Chondrocyte (in vitro differentiated cells): ENCODE measurements around the gene CLPSL1. TPM values are rescaled to one million over a fixed set of nuclear protein-coding genes. Genes with fewer than 3 reads are reported as not detected.

ENCODE experiments used
- DNase-seq: peaks from one replicate; pipeline ENCODE4 v3.0.0; 2021; ENCODE audit warnings: mixed read lengths, low spot score
- H3K27ac Mint-ChIP-seq: one replicate; pipeline ENCODE4 v1.8.0; 2021; ENCODE audit warnings: mild to moderate bottlenecking, moderate library complexity, mixed read lengths; ENCODE audit not compliant: unreplicated experiment
- H3K27me3 Mint-ChIP-seq: 2 replicates; pipeline ENCODE4 v1.8.0; 2021; ENCODE audit warnings: low read depth, mixed read lengths
- H3K36me3 Mint-ChIP-seq: 2 replicates; pipeline ENCODE4 v1.8.0; 2021; ENCODE audit warnings: low read depth, mixed read lengths
- H3K4me1 Mint-ChIP-seq: 2 replicates; pipeline ENCODE4 v1.8.0; 2021; ENCODE audit warnings: low read depth, mild to moderate bottlenecking, mixed read lengths
- H3K4me3 Mint-ChIP-seq: one replicate; pipeline ENCODE4 v1.8.0; 2021; ENCODE audit warnings: mild to moderate bottlenecking, moderate library complexity, mixed read lengths; ENCODE audit not compliant: unreplicated experiment
- H3K9me3 Mint-ChIP-seq: 2 replicates; pipeline ENCODE4 v1.8.0; 2021; ENCODE audit warnings: low read depth, mixed read lengths
- total RNA-seq: library from RNA; stranded (reverse); gene quantifications from 3 replicates; pipeline ENCODE4 v1.2.1, GENCODE V29; 2021
- TF ChIP-seq, protein P1 (sequence below): fragments of 200-600 bp; sonication (generic); IDR thresholded peaks from 2 replicates; pipeline ENCODE4 v1.5.0; 2021; ENCODE audit warnings: antibody characterized with exemption, mild to moderate bottlenecking, moderate library complexity

The CLPSL1 gene
- total RNA-seq, 1 donor from 2014 or later, result not detected

DNA sequence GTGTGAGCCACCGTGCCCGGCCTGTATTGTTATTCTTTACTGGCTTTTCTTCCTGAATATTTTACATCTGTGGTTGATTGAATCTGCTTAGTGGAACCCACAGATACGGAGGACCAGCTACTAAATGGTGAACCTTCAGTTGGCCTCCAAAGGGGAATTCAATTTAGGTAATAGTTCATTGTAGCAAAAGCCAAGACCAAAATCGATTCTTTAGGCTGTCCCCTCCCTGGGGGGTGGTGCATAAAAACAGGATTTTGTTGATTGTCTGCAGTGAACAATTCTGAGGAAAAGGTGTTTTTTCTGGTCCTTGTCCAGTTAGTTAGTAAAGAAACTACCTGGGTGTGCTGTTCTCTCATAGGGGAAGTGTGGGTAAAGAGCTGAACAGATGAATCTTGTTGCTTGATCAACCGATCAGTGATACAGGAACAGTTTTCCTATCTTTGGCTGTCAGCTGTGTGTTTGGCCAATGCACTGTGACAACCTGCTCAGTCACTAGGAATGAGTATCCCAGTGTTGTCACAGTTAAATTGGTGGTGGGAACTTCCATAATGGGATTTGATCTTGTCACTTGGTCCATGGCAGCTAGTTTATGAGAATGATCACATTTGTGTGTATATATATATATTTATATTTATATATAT lies 43.9 kb downstream of the CLPSL1 start:
- Mint-ChIP-seq H3K9me3 (peaks cover 4% of the 10 kb centered on the region), H3K4me3 (no peak overlapping the region), H3K27ac (no peak overlapping the region), H3K27me3 (peaks cover 1% of the 10 kb centered on the region), H3K4me1 (no peaks in the 10 kb centered on the region), H3K36me3 (no peaks in the 10 kb centered on the region)
- no peak for DNase-seq
- TF ChIP-seq, protein P1, sequence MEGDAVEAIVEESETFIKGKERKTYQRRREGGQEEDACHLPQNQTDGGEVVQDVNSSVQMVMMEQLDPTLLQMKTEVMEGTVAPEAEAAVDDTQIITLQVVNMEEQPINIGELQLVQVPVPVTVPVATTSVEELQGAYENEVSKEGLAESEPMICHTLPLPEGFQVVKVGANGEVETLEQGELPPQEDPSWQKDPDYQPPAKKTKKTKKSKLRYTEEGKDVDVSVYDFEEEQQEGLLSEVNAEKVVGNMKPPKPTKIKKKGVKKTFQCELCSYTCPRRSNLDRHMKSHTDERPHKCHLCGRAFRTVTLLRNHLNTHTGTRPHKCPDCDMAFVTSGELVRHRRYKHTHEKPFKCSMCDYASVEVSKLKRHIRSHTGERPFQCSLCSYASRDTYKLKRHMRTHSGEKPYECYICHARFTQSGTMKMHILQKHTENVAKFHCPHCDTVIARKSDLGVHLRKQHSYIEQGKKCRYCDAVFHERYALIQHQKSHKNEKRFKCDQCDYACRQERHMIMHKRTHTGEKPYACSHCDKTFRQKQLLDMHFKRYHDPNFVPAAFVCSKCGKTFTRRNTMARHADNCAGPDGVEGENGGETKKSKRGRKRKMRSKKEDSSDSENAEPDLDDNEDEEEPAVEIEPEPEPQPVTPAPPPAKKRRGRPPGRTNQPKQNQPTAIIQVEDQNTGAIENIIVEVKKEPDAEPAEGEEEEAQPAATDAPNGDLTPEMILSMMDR, result no peak

DNA sequence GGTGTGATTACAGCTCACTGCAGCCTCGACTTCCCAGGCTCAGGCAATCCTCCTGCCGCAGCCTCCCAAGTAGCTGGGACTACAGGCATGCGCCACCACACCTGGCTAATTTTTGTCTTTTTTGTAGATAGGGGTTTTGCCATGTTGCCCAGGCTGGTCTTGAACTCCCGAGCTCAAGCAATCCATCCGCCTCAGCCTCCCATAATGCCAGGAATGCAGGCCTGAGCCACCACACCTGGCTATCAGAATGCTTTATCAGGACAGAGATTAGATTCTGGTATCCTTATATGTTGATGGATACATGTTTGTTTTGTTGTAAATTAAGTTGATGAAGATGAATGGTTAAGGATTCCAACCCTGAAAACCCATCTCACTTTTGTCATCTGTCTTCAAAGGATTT lies 48.5 kb downstream of the CLPSL1 start:
- Mint-ChIP-seq H3K27me3 (peaks cover 1% of the 10 kb centered on the region), H3K4me3 (no peak overlapping the region), H3K9me3 (peaks cover 5% of the 10 kb centered on the region), H3K4me1 (no peaks in the 10 kb centered on the region), H3K27ac (no peak overlapping the region), H3K36me3 (peaks cover 1% of the 10 kb centered on the region)
- TF ChIP-seq, protein P1, result no peak
- no peak for DNase-seq

DNA sequence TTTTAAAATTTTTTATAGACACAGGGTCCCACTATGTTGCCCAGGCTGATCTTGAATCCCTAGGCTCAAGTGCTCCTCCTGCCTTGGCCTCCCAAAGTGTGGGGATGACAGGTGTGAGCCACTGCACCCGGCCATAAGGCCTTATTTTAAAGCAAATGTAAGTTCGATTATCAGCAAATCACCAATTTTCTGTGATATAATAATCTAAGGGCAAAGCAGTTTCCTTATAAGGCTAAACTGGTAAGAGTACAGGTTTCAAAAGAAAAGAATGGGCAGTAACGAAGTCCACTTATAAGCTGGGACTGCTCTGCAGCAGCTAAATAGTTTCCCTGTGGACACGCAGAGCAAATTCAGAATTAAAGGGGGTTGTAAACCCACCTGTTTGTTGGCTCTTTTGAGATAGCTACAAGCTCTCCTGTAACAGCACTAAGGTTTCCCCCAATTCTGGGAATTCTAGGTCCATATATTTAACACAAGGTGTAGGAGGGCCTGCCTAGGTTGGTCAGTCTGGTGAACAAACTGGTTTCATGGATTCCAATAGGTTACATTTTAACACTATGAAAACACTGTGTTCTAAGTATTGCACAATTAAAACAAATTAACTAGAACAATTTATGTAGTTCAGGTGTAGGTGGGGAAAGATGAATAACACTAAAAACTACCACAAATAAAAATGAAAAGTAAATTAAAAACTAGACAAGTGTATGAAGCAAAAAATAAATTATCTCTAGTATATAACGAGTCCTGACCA lies 50.6 kb downstream of the CLPSL1 start:
- H3K4me1 Mint-ChIP-seq, result peaks cover 6% of the 10 kb centered on the region
- DNase-seq, result no peak
- no peak overlapping the region for H3K4me3 Mint-ChIP-seq
- H3K27me3 Mint-ChIP-seq, result peaks cover 1% of the 10 kb centered on the region
- H3K27ac Mint-ChIP-seq, result no peak overlapping the region
- TF ChIP-seq, protein P1, result no peak
- peaks cover 5% of the 10 kb centered on the region for H3K9me3 Mint-ChIP-seq
- H3K36me3 Mint-ChIP-seq, result peaks cover 7% of the 10 kb centered on the region

DNA sequence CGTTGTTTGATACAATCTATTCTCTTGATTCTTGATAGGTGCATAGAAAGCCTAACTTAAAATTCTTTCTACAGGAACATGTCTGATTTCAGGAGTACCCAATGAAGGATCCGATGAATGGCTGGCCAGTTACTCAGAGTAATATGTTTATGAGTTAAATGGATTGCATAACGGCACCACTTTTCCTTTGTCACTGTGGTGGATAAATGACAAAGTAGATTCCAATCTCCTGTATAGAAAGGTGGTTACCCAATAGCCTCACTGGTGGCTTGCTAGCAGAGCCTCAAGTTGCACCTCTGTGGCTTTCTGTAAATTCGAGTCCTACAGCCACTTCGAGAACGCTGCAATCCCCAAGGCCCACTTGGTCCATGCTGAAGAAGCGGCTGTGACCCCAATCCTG lies 52.7 kb downstream of the CLPSL1 start:
- no peaks in the 10 kb centered on the region for H3K27me3 Mint-ChIP-seq
- peaks cover 6% of the 10 kb centered on the region for H3K4me1 Mint-ChIP-seq
- TF ChIP-seq, protein P1, result no peak
- peaks cover 14% of the 10 kb centered on the region for H3K36me3 Mint-ChIP-seq
- no peak overlapping the region for H3K4me3 Mint-ChIP-seq
- DNase-seq, result no peak
- H3K27ac Mint-ChIP-seq, result no peak overlapping the region
- peaks cover 5% of the 10 kb centered on the region for H3K9me3 Mint-ChIP-seq

Other genes with a start within 250 kb of the CLPSL1 start
- gene FKBP5, start 92.1 kb upstream of the CLPSL1 start, total RNA-seq, result 139 to 237 TPM (median 143 TPM) in 3 replicates
- 1.8 to 1.9 TPM (median 1.8 TPM) in 3 replicates for gene ARMC12, start 44.0 kb upstream of the CLPSL1 start, total RNA-seq
- not detected in 3 replicates for gene CLPSL2, start 4.4 kb upstream of the CLPSL1 start, total RNA-seq
- gene CLPS, start 16.3 kb downstream of the CLPSL1 start, total RNA-seq, result not detected in 3 replicates
- not detected in 3 replicates for gene LHFPL5, start 24.3 kb downstream of the CLPSL1 start, total RNA-seq
- 31.2 to 33.0 TPM (median 32.0 TPM) in 3 replicates for gene SRPK1, start 140.1 kb downstream of the CLPSL1 start, total RNA-seq
- 0.15 TPM in 1 of 3 replicates, not detected in the others for gene SLC26A8, start 243.6 kb downstream of the CLPSL1 start, total RNA-seq
- gene MAPK14, start 246.8 kb downstream of the CLPSL1 start, total RNA-seq, result 36.5 to 41.1 TPM (median 36.9 TPM) in 3 replicates